ENCODE data around the gene ERCC8.
A peak's percentile ranks its signal among the peaks of the same experiment; 100 is the strongest.

ERCC8 gene

GRCh38 chr5:60944904-60945812, at the start of gene ERCC8, which contains the start of gene NDUFAF2:
Gene ERCC8 (minus strand): TSS chr5:60945070. CDS start chr5:60945008, 62 bp downstream.
Gene NDUFAF2 (plus strand): TSS chr5:60945205. CDS start chr5:60945256, 51 bp downstream.
- H3K9me3 ChIP-seq (ENCODE audit: insufficient read depth, low read depth, low read length), result peaks cover 3% of the 10 kb centered on the region; the same call in 1 of the 2 replicates
- no peaks in the 10 kb centered on the region for H3F3A ChIP-seq (ENCODE audit: low read depth)
- H3K36me3 ChIP-seq (ENCODE audit: insufficient read depth, low read length), result no peaks in the 10 kb centered on the region
- peaks cover 35% of the 10 kb centered on the region for H3K79me2 ChIP-seq (ENCODE audit: insufficient read depth, low read length)
- no peaks in the 10 kb centered on the region for H3K9me2 ChIP-seq (replicated peaks; ENCODE audit: low read depth, low read length)
- TF ChIP-seq CTCF (conservative IDR thresholded peaks at IDR 0.05; ENCODE audit: low read length) (no peak), EZH2phosphoT487 (IDR thresholded peaks at IDR 0.05; ENCODE audit: borderline replicate concordance) (no peak)
- peak within 1 kb of the TSS; percentile 99 for H2AFZ ChIP-seq (ENCODE audit: low read length)
- H3K27me3 ChIP-seq (ENCODE audit: insufficient read depth, low read length, poor library complexity, severe bottlenecking), result no peaks in the 10 kb centered on the region
- no peaks in the 10 kb centered on the region for H4K20me1 ChIP-seq (ENCODE audit: insufficient read depth, low read length, poor library complexity, severe bottlenecking)
- peak within 1 kb of the TSS; percentile 95 for H3K4me2 ChIP-seq (ENCODE audit: low read depth, low read length, poor library complexity, severe bottlenecking)
- peaks cover 19% of the 10 kb centered on the region for H3K4me1 ChIP-seq (ENCODE audit: insufficient read depth, low read length, poor library complexity, severe bottlenecking)
- H3K4me3 ChIP-seq (ENCODE audit: low read length, poor library complexity, severe bottlenecking), result peak within 1 kb of the TSS; percentile 87
- peak within 1 kb of the TSS; percentile 75 for H3K9ac ChIP-seq (ENCODE audit: low read depth, low read length, poor library complexity, severe bottlenecking)

- Histone ChIP-seq H3K9me3 (ENCODE audit: insufficient read depth, low read depth, low read length) (peaks cover 10% of the 10 kb centered on the region; the same call in 1 of the 2 replicates), H3F3A (ENCODE audit: low read depth) (no peaks in the 10 kb centered on the region), H2AFZ (ENCODE audit: low read length) (no peak overlapping the region), H4K20me1 (ENCODE audit: insufficient read depth, low read length, poor library complexity, severe bottlenecking) (no peaks in the 10 kb centered on the region), H3K27me3 (ENCODE audit: insufficient read depth, low read length, poor library complexity, severe bottlenecking) (no peaks in the 10 kb centered on the region), H3K4me2 (ENCODE audit: low read depth, low read length, poor library complexity, severe bottlenecking) (no peak overlapping the region), H3K4me1 (ENCODE audit: insufficient read depth, low read length, poor library complexity, severe bottlenecking) (no peaks in the 10 kb centered on the region), H3K9ac (ENCODE audit: low read depth, low read length, poor library complexity, severe bottlenecking) (no peak overlapping the region), H3K79me2 (ENCODE audit: insufficient read depth, low read length) (no peaks in the 10 kb centered on the region), H3K4me3 (ENCODE audit: low read length, poor library complexity, severe bottlenecking) (no peak overlapping the region), H3K36me3 (ENCODE audit: insufficient read depth, low read length) (no peaks in the 10 kb centered on the region), H3K9me2 (replicated peaks; ENCODE audit: low read depth, low read length) (no peaks in the 10 kb centered on the region)
- TF ChIP-seq CTCF (conservative IDR thresholded peaks at IDR 0.05; ENCODE audit: low read length), result no peak
- TF ChIP-seq EZH2phosphoT487 (IDR thresholded peaks at IDR 0.05; ENCODE audit: borderline replicate concordance), result no peak
Observed at GRCh38 chr5:60993875-60994571, 49.2 kb upstream of the ERCC8 start.

GRCh38 chr5:60993425-60993824, 48.6 kb upstream of the ERCC8 start:
- Histone ChIP-seq H3K4me3 (ENCODE audit: low read length, poor library complexity, severe bottlenecking) (no peak overlapping the region), H4K20me1 (ENCODE audit: insufficient read depth, low read length, poor library complexity, severe bottlenecking) (no peaks in the 10 kb centered on the region), H3K27me3 (ENCODE audit: insufficient read depth, low read length, poor library complexity, severe bottlenecking) (no peaks in the 10 kb centered on the region), H2AFZ (ENCODE audit: low read length) (no peak overlapping the region), H3K9me3 (ENCODE audit: insufficient read depth, low read depth, low read length) (peaks cover 10% of the 10 kb centered on the region; the same call in 1 of the 2 replicates), H3K4me1 (ENCODE audit: insufficient read depth, low read length, poor library complexity, severe bottlenecking) (no peaks in the 10 kb centered on the region), H3K9ac (ENCODE audit: low read depth, low read length, poor library complexity, severe bottlenecking) (no peak overlapping the region), H3F3A (ENCODE audit: low read depth) (no peaks in the 10 kb centered on the region), H3K36me3 (ENCODE audit: insufficient read depth, low read length) (no peaks in the 10 kb centered on the region), H3K79me2 (ENCODE audit: insufficient read depth, low read length) (no peaks in the 10 kb centered on the region), H3K9me2 (replicated peaks; ENCODE audit: low read depth, low read length) (no peaks in the 10 kb centered on the region), H3K4me2 (ENCODE audit: low read depth, low read length, poor library complexity, severe bottlenecking) (no peak overlapping the region)
- no peak for TF ChIP-seq CTCF (conservative IDR thresholded peaks at IDR 0.05; ENCODE audit: low read length)
- no peak for TF ChIP-seq EZH2phosphoT487 (IDR thresholded peaks at IDR 0.05; ENCODE audit: borderline replicate concordance)
